Skeletal muscle tissue (tissue), 4 donors: ENCODE data around the gene DNTT. TPM values are rescaled to one million over a fixed set of nuclear protein-coding genes. Genes with fewer than 3 reads are reported as not detected.
"Not testable (repeated sequence)": the region's sequence is repeated elsewhere in the genome, so short reads cannot be mapped to it uniquely, and the experiment has no call there.

Experiments
- H3K27ac ChIP-seq: one replicate; pipeline ENCODE4 v1.7.0; 2013; ENCODE audit warnings: mild to moderate bottlenecking, low read depth, low read length, inconsistent platforms
- H3K27me3 ChIP-seq, 3 donors: one replicate each; pipeline ENCODE4 v1.7.0; 2013; ENCODE audit warnings: low read length in 3 of 3; ENCODE audit not compliant: control insufficient read depth in 3 of 3, insufficient read depth in 3 of 3
- H3K36me3 ChIP-seq, 3 donors: one replicate each; pipeline ENCODE4 v1.7.0; 2013; ENCODE audit warnings: low read length in 3 of 3; ENCODE audit not compliant: control insufficient read depth in 3 of 3, insufficient read depth in 3 of 3
- H3K4me1 ChIP-seq, 3 donors: one replicate each; pipeline ENCODE4 v1.7.0; 2013; ENCODE audit warnings: low read length in 3 of 3, mild to moderate bottlenecking in 3 of 3; ENCODE audit not compliant: control insufficient read depth in 3 of 3, insufficient read depth in 3 of 3
- H3K4me3 ChIP-seq, 3 donors: one replicate each; pipeline ENCODE4 v1.7.0; 2013; ENCODE audit warnings: low read length in 3 of 3
- H3K9ac ChIP-seq, 3 donors: one replicate each; pipeline ENCODE4 v1.7.0; 2013; ENCODE audit warnings: low read length in 3 of 3, mild to moderate bottlenecking in 3 of 3, moderate library complexity in 2 of 3, low read depth in 1 of 3
- H3K9me3 ChIP-seq, 3 donors: one replicate each; pipeline ENCODE4 v1.7.0; 2013; ENCODE audit warnings: low read length in 3 of 3; ENCODE audit not compliant: control insufficient read depth in 3 of 3
- total RNA-seq: library from RNA; depleted of rRNA; stranded (reverse); fragments of >200 nt; gene quantifications from one replicate; pipeline ENCODE4 v1.2.3, GENCODE V29; 2014
- donor health status: Osteomylitis.

Gene DNTT
- total RNA-seq, 1 donor from 2014 or later, result not detected

- H3K4me1 ChIP-seq, result peaks cover 0 to 3% (median 0%) of the 10 kb centered on the region in 3 donors
- no peaks in the 10 kb centered on the region for H3K36me3 ChIP-seq
- peaks cover 7 to 15% (median 14%) of the 10 kb centered on the region in 3 donors for H3K27me3 ChIP-seq
- no peak overlapping the region for H3K9ac ChIP-seq
- no peak overlapping the region for H3K27ac ChIP-seq
- H3K9me3 ChIP-seq, result no peaks in the 10 kb centered on the region
- H3K4me3 ChIP-seq, result no peak overlapping the region
These were observed 785 bp downstream of the DNTT start for GRCh38 chr10:96305019-96305418.

- Histone ChIP-seq H3K36me3 (no peaks in the 10 kb centered on the region), H3K4me1 (peaks cover 0 to 3% (median 0%) of the 10 kb centered on the region in 3 donors), H3K27ac (no peak overlapping the region), H3K4me3 (no peak overlapping the region), H3K27me3 (peaks cover 4 to 5% (median 4%) of the 10 kb centered on the region in 3 donors), H3K9ac (no peak overlapping the region), H3K9me3 (no peaks in the 10 kb centered on the region)
These were observed 2.3 kb downstream of the DNTT start for GRCh38 chr10:96306516-96306915.

GRCh38 chr10:96308854-96309253, 4.6 kb downstream of the DNTT start:
- not testable (repeated sequence) for H3K9ac ChIP-seq, H3K36me3 ChIP-seq, H3K4me1 ChIP-seq, H3K4me3 ChIP-seq, H3K27ac ChIP-seq, H3K9me3 ChIP-seq, H3K27me3 ChIP-seq

- H3K4me1 ChIP-seq, result peaks cover 0 to 3% (median 0%) of the 10 kb centered on the region in 3 donors
- no peaks in the 10 kb centered on the region for H3K9me3 ChIP-seq
- H3K27me3 ChIP-seq, result peaks cover 0 to 2% (median 1%) of the 10 kb centered on the region in 3 donors
- H3K4me3 ChIP-seq, result no peak overlapping the region
- H3K9ac ChIP-seq, result no peak overlapping the region
- H3K27ac ChIP-seq, result no peak overlapping the region
- no peaks in the 10 kb centered on the region for H3K36me3 ChIP-seq
These were observed 5.5 kb downstream of the DNTT start for GRCh38 chr10:96309628-96310320.

- Histone ChIP-seq H3K4me1 (peaks cover 0 to 3% (median 0%) of the 10 kb centered on the region in 3 donors), H3K9ac (no peak overlapping the region), H3K9me3 (no peaks in the 10 kb centered on the region), H3K27me3 (peaks cover 0 to 2% (median 0%) of the 10 kb centered on the region in 3 donors), H3K27ac (no peak overlapping the region), H3K36me3 (no peaks in the 10 kb centered on the region), H3K4me3 (no peak overlapping the region)
These were observed 6.1 kb downstream of the DNTT start for GRCh38 chr10:96310321-96310669.

- H3K27ac ChIP-seq, result no peak overlapping the region
- H3K9ac ChIP-seq, result no peak overlapping the region
- no peak overlapping the region for H3K4me3 ChIP-seq
- no peaks in the 10 kb centered on the region for H3K9me3 ChIP-seq
- H3K27me3 ChIP-seq, result peaks cover 0 to 2% (median 0%) of the 10 kb centered on the region in 3 donors
- H3K36me3 ChIP-seq, result no peaks in the 10 kb centered on the region
- peaks cover 0 to 3% (median 0%) of the 10 kb centered on the region in 3 donors for H3K4me1 ChIP-seq
These were observed 7.0 kb downstream of the DNTT start for GRCh38 chr10:96311180-96311715.

- Histone ChIP-seq H3K27ac (no peak overlapping the region), H3K4me3 (no peak overlapping the region), H3K9ac (no peak overlapping the region), H3K27me3 (peaks cover 0 to 2% (median 0%) of the 10 kb centered on the region in 3 donors), H3K4me1 (no peaks in the 10 kb centered on the region), H3K9me3 (no peaks in the 10 kb centered on the region), H3K36me3 (no peaks in the 10 kb centered on the region)
These were observed 9.1 kb downstream of the DNTT start for GRCh38 chr10:96313344-96313743.

- Histone ChIP-seq H3K4me3 (no peak overlapping the region), H3K9me3 (no peaks in the 10 kb centered on the region), H3K27ac (no peak overlapping the region), H3K27me3 (peaks cover 0 to 6% (median 0%) of the 10 kb centered on the region in 3 donors), H3K4me1 (no peaks in the 10 kb centered on the region), H3K36me3 (no peaks in the 10 kb centered on the region), H3K9ac (no peak overlapping the region)
These were observed 13.0 kb downstream of the DNTT start for GRCh38 chr10:96317067-96317833.

GRCh38 chr10:96319754-96320474, 15.7 kb downstream of the DNTT start:
- Histone ChIP-seq H3K9ac (no peak overlapping the region), H3K4me3 (no peak overlapping the region), H3K9me3 (no peaks in the 10 kb centered on the region), H3K4me1 (no peaks in the 10 kb centered on the region), H3K36me3 (no peaks in the 10 kb centered on the region), H3K27me3 (peaks cover 0 to 7% (median 0%) of the 10 kb centered on the region in 3 donors), H3K27ac (no peak overlapping the region)
